GM19328 (cell line): ENCODE results near the gene PAEP.

Experiments
- ATAC-seq: cut with Tn5 transposase; IDR thresholded peaks from one replicate; pipeline ENCODE4 v1.9.1; 2021; ENCODE audit warnings: mild to moderate bottlenecking, moderate library complexity; ENCODE audit not compliant: unreplicated experiment

Gene PAEP

GRCh38 chr9:135612437-135612836, 50.9 kb downstream of the PAEP start:
- no peak for ATAC-seq

GRCh38 chr9:135612981-135613910, 51.7 kb downstream of the PAEP start:
- no peak for ATAC-seq

GRCh38 chr9:135613946-135614805, 52.6 kb downstream of the PAEP start:
- ATAC-seq: no peak

- no peak for ATAC-seq
Observed at GRCh38 chr9:135614821-135615665, 53.5 kb downstream of the PAEP start.

GRCh38 chr9:135615666-135616618, 54.4 kb downstream of the PAEP start:
- ATAC-seq: no peak
